Skeletal muscle tissue (tissue), 4 donors: ENCODE results near the gene MYRFL. TPM values are rescaled to one million over a fixed set of nuclear protein-coding genes. Genes with fewer than 3 reads are reported as not detected.

Source experiments
- H3K27ac ChIP-seq: one replicate; pipeline ENCODE4 v1.7.0; 2013; ENCODE audit warnings: mild to moderate bottlenecking, low read depth, low read length, inconsistent platforms
- H3K27me3 ChIP-seq, 3 donors: one replicate each; pipeline ENCODE4 v1.7.0; 2013; ENCODE audit warnings: low read length in 3 of 3; ENCODE audit not compliant: control insufficient read depth in 3 of 3, insufficient read depth in 3 of 3
- H3K36me3 ChIP-seq, 3 donors: one replicate each; pipeline ENCODE4 v1.7.0; 2013; ENCODE audit warnings: low read length in 3 of 3; ENCODE audit not compliant: control insufficient read depth in 3 of 3, insufficient read depth in 3 of 3
- H3K4me1 ChIP-seq, 3 donors: one replicate each; pipeline ENCODE4 v1.7.0; 2013; ENCODE audit warnings: low read length in 3 of 3, mild to moderate bottlenecking in 3 of 3; ENCODE audit not compliant: control insufficient read depth in 3 of 3, insufficient read depth in 3 of 3
- H3K4me3 ChIP-seq, 3 donors: one replicate each; pipeline ENCODE4 v1.7.0; 2013; ENCODE audit warnings: low read length in 3 of 3
- H3K9ac ChIP-seq, 3 donors: one replicate each; pipeline ENCODE4 v1.7.0; 2013; ENCODE audit warnings: low read length in 3 of 3, mild to moderate bottlenecking in 3 of 3, moderate library complexity in 2 of 3, low read depth in 1 of 3
- H3K9me3 ChIP-seq, 3 donors: one replicate each; pipeline ENCODE4 v1.7.0; 2013; ENCODE audit warnings: low read length in 3 of 3; ENCODE audit not compliant: control insufficient read depth in 3 of 3
- total RNA-seq: library from RNA; depleted of rRNA; stranded (reverse); fragments of >200 nt; gene quantifications from one replicate; pipeline ENCODE4 v1.2.3, GENCODE V29; 2014
- donor health status: Osteomylitis.

Gene MYRFL
- total RNA-seq, 1 donor from 2014 or later = under 0.01 TPM

DNA sequence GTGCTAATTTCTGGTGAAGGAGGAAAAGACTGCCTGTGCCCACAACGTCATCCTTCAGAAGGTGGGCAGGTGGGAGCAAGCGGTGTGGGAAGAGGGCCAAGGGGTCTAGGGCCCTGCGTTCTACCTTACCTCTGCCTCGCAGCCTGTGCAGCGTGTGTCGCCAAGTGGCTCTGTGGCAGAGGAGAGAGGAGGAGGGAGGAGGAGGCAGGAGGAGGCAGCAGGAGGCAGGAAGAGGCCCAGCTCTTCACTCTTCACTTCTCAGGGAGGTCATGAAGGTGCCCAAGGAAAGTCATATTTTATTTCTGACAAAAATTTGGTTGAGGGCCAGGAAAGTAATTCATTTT, 177.9 kb downstream of the MYRFL start:
- H3K27ac ChIP-seq = peak overlapping the region; percentile 38
- H3K4me1 ChIP-seq = peaks cover 3 to 7% (median 3%) of the 10 kb centered on the region in 3 donors
- H3K36me3 ChIP-seq = no peaks in the 10 kb centered on the region

DNA sequence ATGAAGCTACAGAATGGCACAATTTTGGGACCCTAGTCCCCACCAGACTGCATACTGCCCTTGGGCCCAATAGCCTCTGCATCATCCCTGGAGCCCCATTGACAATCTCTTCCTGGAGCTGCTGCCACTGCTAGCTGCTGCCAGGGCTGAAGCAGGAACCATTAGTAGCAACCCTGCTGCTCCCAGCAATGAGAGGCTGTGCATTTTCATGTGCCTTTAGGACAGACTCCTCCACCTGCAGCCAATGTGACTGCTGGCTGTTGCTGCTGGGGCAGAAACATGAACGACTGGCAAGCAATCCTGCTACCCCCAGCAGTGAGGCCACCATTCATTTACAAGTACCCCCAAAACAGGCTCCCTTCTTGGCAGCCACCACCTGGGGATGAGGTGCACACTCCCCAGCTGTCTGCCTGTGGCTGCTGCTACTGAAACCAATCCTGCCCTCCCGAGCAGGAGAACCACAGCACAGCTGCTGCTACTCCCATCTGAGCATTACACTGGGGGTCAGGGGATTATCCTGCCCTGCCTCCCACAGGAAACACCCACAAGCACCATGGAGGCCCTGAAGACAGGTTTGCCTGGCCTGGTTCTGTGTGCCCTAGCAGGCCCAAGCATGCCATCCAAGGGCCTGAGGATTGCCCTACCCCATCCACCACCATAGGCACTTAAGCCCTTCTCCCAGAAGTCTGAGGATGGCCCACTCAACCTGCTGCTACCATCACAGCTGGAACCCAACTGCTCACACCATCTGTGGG, 181.0 kb downstream of the MYRFL start:
- no peak overlapping the region for H3K27ac ChIP-seq
- H3K9ac ChIP-seq = no peak overlapping the region
- H3K36me3 ChIP-seq = no peaks in the 10 kb centered on the region
- peaks cover 3 to 7% (median 3%) of the 10 kb centered on the region in 3 donors for H3K4me1 ChIP-seq
- H3K27me3 ChIP-seq = no peaks in the 10 kb centered on the region
- peaks cover 1 to 7% (median 7%) of the 10 kb centered on the region in 3 donors for H3K9me3 ChIP-seq
- no peak overlapping the region for H3K4me3 ChIP-seq

More for the DNA sequence above, 177.9 kb downstream of the MYRFL start:
- H3K27me3 ChIP-seq = no peaks in the 10 kb centered on the region
- no peak overlapping the region for H3K9ac ChIP-seq
- peaks cover 0 to 7% (median 0%) of the 10 kb centered on the region in 3 donors for H3K9me3 ChIP-seq
- H3K4me3 ChIP-seq = no peak overlapping the region

DNA sequence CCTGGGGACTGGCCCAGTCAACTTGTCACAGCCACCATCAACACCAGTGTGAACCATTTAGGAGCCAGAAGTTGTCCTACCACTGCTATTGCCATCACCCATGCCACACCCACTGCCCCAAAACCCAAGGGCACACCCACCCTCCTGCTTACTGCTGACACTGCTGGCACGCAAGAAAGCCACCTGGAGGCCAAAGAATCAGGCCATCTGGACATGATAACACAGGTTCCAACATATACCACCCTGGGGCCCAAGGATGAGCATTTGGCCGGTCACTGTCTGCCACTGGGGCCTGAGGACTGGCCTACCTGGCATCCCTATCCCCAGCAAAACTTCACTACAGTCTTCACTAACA, 181.6 kb downstream of the MYRFL start:
- H3K4me3 ChIP-seq = no peak overlapping the region
- no peak overlapping the region for H3K27ac ChIP-seq
- no peak overlapping the region for H3K9ac ChIP-seq
- peaks cover 3 to 7% (median 3%) of the 10 kb centered on the region in 3 donors for H3K4me1 ChIP-seq
- H3K36me3 ChIP-seq = no peaks in the 10 kb centered on the region
- H3K27me3 ChIP-seq = no peaks in the 10 kb centered on the region
- peaks cover 1 to 7% (median 7%) of the 10 kb centered on the region in 3 donors for H3K9me3 ChIP-seq

DNA sequence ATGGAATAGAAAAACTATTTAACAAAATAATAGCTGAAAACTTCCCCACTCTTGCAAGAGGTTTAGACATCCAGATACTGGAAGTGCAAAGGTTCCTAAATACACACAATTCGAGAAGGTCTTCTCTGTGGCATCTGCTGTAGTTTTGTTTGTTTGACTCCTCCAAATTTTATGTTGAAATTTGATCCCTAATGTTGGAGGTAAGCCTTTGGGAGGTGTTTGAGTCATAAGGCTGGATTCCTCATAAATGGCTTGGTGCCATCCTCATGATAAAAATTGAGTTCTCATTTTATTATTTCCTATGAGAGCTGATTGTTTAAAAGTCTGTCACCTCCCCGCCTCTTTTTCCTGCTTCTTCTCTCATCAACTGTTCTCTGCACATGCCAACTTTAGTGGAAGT, 182.7 kb downstream of the MYRFL start:
- H3K27me3 ChIP-seq = no peaks in the 10 kb centered on the region
- H3K9me3 ChIP-seq = peaks cover 1 to 7% (median 7%) of the 10 kb centered on the region in 3 donors
- no peak overlapping the region for H3K4me3 ChIP-seq
- no peak overlapping the region for H3K9ac ChIP-seq
- no peak overlapping the region for H3K27ac ChIP-seq
- H3K4me1 ChIP-seq = peaks cover 3% of the 10 kb centered on the region in 3 donors
- no peaks in the 10 kb centered on the region for H3K36me3 ChIP-seq

Other genes with a start within 250 kb of the MYRFL start
- 158 TPM for gene CCT2, start 239.8 kb upstream of the MYRFL start, total RNA-seq
- gene LRRC10, start 214.3 kb upstream of the MYRFL start, total RNA-seq = 0.52 TPM
- gene BEST3, start 125.9 kb upstream of the MYRFL start, total RNA-seq = 45.4 TPM
- gene RAB3IP, start 86.4 kb upstream of the MYRFL start, total RNA-seq = 13.0 TPM